Activated CD8-positive, alpha-beta memory T cell treated with anti-CD3 and anti-CD28 coated beads for 48 hours (primary cell): ENCODE results near the gene RAB7A.
"Not testable (repeated sequence)": the region's sequence is repeated elsewhere in the genome, so short reads cannot be mapped to it uniquely, and the experiment has no call there.

Experiments
- DNase-seq, 3 experiments: peaks; one replicate each; pipeline ENCODE4 v3.0.0-alpha.2; 2020; ENCODE audit warnings: low read depth in 2 of 3, low spot score in 2 of 3

RAB7A gene

DNA sequence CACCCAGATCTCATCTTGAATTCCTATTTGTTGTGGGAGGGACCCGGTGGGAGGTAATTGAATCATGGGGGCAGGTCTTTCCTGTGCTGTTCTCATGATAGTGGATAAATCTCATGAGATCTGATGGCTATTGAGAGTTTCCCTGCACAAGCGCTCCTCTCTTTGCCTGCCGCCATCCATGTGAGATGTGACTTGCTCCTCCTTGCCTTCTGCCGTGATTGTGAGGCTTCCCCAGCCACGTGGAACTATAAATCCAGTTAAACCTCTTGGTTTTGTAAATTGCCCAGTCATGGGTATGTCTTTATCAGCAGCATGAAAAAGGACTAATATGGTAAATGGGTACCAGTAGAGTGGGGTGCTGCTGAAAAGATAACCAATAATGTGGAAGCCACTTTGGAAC lies 23.6 kb downstream of the RAB7A start:
- not testable (repeated sequence) for DNase-seq

- DNase-seq, result no peak
Measured at GRCh38 chr3:128753715-128754114, 27.7 kb downstream of the RAB7A start.

- DNase-seq, result no peak
Measured at GRCh38 chr3:128760042-128760441, 34.1 kb downstream of the RAB7A start.

- no peak for DNase-seq
Measured at GRCh38 chr3:128760881-128761280, 34.9 kb downstream of the RAB7A start.

DNA sequence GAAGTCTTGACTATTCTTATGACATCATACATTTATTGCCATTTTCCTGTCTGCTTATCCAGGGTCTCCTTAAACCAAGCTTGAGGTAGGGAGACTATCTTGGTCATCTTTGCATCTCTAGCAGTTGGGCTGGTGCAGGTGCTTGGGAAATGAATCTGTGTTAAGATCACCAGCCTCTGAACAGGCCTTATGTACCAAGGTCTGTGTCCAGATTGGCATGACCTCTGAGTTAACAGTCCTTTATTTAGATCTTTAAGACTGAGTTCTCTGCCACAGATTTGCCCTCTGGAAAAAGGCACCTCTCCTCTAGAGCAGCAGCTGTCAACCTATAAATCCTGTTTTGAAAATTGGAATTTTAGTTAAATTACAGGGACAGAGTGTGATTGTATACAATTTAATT lies 35.4 kb downstream of the RAB7A start:
- DNase-seq, result no peak

- no peak for DNase-seq
Measured at GRCh38 chr3:128763967-128764366, 38.0 kb downstream of the RAB7A start.

DNA sequence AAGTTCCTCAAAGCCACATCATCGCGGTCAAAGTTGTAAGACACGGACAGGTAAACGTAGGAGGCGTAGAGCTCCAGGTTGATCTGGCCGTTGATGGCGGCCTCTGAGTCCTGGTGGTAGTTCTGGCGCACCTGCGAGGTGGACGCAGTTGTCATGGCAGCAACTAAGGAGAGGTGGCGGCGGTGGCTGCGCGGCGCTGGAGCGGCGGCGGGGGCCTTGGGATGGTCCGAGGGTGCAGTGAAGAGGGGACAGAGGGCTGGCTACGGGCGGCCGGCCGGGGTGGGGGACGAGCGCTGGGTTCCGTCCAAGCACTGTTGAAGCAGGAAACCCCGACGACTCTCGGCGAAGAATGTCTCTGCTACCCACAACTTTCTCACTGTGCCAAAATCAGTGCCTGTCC lies 38.9 kb downstream of the RAB7A start:
- no peak for DNase-seq

GRCh38 chr3:128767094-128767750 lies 41.2 kb downstream of the RAB7A start:
- DNase-seq, result no peak

DNA sequence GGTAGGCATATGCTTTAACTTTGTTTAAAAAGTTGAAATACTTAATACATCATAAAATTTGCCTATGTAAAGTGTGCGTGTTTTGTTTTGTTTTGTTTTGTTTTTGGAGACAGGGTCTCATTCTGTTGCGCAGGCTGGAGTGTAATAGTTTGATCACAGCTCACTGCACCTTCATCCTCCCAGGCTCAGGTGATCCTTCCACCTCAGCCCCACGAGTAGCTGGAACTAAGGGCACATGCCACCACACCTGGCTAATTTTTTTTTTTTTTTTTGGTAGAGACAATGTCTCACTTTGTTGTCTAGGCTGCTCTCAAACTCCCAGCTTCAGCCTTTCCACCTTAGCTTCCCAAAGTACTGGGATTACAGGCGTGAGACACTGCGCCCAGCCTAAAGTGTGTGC lies 42.5 kb downstream of the RAB7A start:
- DNase-seq, result no peak

GRCh38 chr3:128770387-128770786 lies 44.4 kb downstream of the RAB7A start:
- DNase-seq, result no peak

GRCh38 chr3:128773189-128773588 lies 47.2 kb downstream of the RAB7A start:
- DNase-seq, result not testable (repeated sequence)

DNA sequence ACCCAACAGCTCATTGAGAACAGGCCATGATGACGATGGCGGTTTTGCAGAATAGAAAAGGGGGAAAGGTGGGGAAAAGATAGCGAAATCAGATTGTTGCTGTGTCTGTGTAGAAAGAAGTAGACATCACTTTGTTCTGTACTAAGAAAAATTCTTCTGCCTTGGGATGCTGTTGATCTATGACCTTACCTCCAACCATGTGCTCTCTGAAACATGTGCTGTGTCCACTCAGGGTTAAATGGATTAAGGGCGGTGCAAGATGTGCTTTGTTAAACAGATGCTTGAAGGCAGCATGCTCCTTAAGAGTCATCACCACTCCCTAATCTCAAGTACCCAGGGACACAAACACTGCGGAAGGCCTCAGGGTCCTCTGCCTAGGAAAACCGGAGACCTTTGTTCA lies 47.6 kb downstream of the RAB7A start:
- DNase-seq, result not testable (repeated sequence)

DNA sequence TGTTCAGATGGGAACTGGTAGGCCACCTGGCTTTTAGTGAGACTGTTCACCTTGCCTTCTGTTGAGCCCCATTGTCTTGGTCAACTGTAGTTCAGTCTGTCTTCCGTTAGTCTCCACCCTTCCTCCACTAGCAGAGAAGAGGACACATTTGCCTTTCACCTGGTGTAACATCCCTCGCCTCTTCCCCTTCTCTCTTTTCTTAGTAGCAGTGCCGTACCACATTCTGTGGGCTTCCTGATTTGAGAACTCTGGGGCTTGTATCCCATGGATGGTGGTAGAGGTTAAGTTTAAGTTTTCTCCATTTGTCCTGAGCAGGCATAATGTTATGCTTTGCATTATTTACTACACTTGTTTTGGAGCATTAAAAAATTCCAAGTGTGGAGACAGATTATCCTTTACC lies 49.3 kb downstream of the RAB7A start:
- DNase-seq, result no peak

DNA sequence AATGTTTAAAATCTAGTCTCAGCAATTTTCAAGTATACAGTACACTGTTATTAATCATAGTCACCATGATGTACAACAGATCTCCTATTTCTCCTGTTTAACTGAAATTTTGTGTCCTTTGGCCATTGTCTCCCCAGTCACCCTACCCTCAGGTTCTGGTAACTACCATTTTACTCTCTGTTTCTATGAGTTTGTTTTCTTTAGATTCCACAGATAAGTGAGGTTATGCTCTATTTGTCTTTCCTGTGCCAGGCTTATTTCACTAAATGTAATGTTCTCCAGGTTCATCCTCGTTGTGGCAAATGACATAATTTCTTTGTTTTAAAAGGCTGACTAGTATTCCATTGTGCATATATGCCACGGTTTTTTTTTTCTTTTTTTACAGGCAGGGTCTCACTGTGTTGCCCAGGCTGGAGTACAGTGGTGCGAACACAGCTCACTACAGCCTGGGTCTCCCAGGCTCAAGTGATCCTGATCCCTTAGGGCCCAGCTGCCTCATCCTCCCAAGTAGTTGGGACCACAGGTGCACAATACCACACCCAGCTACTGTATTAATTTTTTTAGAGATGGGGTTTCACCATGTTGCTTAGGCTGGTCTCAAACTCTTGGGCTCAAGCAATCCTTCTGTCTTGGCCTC lies 50.0 kb downstream of the RAB7A start:
- no peak for DNase-seq

DNA sequence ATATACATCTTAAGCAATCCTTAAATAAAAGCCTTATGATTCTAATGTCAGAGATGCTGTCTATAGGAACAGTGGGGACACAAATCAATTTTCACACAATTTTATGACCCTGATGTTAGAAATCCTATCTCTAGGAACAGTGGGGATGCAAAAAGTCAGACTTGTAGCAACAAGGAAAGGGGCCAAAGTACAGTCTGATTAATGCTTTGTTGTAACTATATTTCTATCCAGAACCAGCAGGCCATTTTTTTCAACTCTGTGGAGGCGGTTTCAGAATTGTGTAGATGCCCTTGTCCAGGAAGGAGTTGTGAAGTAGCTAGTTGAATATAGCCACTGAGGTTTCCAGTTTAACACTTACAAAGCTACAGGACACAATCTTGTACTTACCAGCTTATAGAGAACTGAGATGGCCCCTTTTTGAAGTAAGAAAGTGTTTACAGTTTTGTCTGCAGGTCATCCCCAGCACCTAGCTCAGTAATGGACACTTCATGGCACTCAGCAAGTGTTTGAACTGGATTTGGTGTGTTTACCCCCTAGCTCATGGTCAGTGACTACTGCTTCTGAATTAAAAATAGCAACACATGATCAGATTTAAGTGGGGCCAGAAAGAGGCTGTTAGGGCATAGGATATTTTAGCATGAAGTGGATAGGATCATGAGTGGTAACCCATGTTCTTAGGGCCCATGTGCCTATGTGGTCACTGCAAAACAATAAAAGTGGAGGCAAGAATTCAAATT lies 54.3 kb downstream of the RAB7A start:
- no peak for DNase-seq

DNA sequence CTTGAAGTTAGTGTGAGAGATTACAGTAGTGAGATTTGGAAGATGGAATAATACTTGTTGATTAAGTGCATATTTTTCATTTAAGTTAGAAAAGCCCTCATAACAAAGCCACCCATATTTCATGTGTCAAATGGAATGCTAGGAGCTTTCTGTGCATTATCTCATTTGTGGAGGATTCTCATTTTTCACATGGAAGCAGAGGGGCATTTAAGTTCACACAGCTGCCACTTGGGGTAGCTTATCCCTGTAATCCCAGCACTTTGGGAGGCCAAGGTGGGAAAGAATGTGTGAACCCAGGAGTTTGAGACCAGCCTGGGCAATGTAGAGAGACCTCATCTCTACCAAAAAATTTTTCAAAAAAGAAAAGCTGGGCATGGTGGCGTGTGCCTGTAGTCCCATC lies 55.2 kb downstream of the RAB7A start:
- DNase-seq, result no peak

DNA sequence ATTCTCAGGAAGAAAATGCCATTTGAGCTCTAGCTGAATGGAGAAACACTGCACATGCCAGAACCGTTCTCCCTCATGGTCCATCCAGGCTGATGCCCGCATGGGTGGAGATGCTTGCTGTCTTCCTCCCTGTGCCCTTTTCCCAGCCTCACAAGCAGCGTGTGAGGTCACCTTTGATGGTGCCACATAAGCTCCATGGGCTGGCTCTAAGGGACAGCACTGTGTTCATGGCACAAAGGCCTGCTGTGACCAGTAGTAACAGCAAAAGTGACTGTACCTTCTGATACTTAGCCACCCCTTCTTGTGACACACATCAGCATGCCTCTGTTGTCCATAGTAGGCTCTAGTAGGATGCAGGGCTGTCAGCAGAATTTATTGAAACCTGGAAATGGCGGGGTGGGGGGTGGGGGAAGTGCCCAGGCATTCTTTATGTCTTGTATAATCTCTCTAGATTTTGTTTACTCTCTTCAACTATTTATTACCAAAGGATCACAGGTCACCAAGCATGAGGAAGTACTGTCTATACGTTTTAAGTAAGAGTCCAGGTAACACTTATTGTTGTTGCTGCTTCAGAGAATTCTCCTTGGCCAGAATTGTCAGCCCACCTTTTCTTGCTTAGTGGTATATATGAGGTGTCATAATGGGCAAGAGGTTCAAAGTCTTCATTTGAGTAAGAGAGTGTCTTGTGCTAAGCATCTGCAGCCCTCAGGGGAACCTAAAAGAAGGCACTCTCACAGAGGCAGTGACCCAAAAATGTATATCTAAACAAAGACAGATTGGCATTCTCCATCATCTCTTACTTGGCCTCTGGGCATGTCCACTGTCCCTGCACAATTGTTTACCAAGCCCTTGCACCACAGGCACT lies 56.5 kb downstream of the RAB7A start:
- DNase-seq, result no peak

- no peak for DNase-seq
Measured at GRCh38 chr3:128783774-128784173, 57.8 kb downstream of the RAB7A start.

DNA sequence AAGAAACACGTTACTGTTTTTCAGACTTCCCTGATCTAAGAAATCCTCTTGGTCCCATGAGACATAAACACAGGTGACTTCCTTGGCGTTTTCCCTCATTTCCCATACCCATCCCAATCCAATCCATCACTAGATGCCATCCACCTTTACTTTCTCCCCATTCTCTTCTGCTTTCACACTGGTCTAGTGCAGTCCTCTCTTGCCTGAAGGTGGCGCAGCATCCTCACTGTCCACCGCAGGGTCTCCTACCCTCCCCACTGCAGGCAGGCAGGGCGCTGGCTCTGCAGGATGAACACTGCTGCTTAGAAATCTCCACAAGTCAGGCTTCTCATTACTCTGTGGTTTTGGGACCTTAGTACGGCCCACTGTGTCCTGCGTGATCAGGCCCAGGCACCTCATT lies 58.2 kb downstream of the RAB7A start:
- no peak for DNase-seq

DNA sequence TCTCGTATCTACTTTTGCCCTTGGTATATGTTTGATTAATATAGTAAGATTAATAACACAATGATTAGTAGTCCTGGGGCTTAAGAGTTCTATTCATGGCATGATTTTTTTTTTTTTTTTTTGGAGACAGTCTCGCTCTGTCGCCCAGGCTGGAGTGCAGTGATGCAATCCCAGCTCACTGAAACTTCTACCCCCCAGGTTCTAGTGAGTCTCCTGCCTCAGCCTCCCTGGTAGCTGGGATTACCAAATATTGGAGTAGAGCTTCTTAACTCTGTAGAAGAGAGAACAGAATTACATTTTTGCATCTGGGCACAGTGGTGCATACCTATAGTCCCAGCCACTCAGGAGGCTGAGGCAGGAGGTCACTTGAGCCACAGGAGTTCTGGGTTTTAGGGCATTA lies 58.9 kb downstream of the RAB7A start:
- no peak for DNase-seq

DNA sequence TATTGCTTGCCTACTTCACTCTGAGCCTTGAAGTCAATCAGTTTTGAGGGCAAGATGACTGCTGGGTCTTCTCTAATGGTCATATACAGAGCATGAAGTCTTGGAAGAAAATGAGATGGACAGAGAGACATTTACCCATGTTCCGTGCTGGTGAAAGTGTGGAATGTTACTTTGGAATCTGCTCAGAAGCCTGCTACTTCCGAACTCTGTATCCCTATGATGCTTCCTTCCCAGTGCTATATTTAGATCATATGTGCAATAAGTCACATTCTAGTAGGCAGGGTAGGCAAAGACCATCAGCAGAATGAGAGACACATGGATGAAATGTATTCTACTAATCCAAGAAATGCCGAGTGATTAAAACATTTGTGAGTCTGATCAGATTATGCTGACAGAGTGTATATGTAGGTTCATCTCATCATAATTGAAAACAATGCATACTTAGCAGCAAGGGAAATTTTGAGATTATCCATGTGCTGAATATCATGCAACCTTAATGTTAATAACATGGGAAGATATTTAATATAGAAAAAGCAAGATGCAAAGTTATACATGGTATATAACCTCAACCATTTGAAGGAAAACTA lies 60.5 kb downstream of the RAB7A start:
- no peak for DNase-seq
